Measurements from ENCODE around the gene BBOF1.

DNA sequence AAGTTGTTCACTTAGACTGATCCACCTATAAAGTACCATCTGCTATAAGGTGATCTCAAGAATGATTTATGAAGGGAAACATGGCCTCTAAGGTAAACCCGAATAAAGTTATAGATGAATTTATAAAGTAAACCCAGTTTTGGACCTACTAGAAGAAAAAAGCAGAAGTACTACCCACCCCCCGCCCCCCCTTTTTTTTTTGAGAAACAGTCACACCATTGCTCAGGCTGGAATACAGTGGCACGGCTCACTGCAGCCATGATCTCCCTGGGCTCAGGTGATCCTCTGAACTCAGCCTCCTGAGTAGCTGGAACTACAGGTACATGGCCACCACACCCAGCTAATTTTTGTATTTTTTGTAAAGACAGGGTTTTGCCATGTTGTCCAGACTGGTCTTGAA, 4.0 kb upstream of the BBOF1 start:
- TF ChIP-seq GABPA (IDR thresholded peaks at IDR 0.05 in 1 of 2, conservative IDR thresholded peaks at IDR 0.05 in 1 of 2) = no peak
- no peak for TF ChIP-seq SP1 (IDR thresholded peaks at IDR 0.05)
- TF ChIP-seq, protein P1, sequence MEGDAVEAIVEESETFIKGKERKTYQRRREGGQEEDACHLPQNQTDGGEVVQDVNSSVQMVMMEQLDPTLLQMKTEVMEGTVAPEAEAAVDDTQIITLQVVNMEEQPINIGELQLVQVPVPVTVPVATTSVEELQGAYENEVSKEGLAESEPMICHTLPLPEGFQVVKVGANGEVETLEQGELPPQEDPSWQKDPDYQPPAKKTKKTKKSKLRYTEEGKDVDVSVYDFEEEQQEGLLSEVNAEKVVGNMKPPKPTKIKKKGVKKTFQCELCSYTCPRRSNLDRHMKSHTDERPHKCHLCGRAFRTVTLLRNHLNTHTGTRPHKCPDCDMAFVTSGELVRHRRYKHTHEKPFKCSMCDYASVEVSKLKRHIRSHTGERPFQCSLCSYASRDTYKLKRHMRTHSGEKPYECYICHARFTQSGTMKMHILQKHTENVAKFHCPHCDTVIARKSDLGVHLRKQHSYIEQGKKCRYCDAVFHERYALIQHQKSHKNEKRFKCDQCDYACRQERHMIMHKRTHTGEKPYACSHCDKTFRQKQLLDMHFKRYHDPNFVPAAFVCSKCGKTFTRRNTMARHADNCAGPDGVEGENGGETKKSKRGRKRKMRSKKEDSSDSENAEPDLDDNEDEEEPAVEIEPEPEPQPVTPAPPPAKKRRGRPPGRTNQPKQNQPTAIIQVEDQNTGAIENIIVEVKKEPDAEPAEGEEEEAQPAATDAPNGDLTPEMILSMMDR (IDR thresholded peaks at IDR 0.05; ENCODE audit: low read depth, low read length, missing input control) = no peak
- no peak for TF ChIP-seq NR2F2 (IDR thresholded peaks at IDR 0.05)
- TF ChIP-seq JUND (IDR thresholded peaks at IDR 0.05) = no peak
- TF ChIP-seq, protein P2, sequence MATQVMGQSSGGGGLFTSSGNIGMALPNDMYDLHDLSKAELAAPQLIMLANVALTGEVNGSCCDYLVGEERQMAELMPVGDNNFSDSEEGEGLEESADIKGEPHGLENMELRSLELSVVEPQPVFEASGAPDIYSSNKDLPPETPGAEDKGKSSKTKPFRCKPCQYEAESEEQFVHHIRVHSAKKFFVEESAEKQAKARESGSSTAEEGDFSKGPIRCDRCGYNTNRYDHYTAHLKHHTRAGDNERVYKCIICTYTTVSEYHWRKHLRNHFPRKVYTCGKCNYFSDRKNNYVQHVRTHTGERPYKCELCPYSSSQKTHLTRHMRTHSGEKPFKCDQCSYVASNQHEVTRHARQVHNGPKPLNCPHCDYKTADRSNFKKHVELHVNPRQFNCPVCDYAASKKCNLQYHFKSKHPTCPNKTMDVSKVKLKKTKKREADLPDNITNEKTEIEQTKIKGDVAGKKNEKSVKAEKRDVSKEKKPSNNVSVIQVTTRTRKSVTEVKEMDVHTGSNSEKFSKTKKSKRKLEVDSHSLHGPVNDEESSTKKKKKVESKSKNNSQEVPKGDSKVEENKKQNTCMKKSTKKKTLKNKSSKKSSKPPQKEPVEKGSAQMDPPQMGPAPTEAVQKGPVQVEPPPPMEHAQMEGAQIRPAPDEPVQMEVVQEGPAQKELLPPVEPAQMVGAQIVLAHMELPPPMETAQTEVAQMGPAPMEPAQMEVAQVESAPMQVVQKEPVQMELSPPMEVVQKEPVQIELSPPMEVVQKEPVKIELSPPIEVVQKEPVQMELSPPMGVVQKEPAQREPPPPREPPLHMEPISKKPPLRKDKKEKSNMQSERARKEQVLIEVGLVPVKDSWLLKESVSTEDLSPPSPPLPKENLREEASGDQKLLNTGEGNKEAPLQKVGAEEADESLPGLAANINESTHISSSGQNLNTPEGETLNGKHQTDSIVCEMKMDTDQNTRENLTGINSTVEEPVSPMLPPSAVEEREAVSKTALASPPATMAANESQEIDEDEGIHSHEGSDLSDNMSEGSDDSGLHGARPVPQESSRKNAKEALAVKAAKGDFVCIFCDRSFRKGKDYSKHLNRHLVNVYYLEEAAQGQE (IDR thresholded peaks at IDR 0.05) = no peak

All from liver (tissue), 3 donors.